ENCODE data around the gene SH2D1B.

GRCh38 chr1:162416215-162416614 lies 4.3 kb upstream of the SH2D1B start:
- TF ChIP-seq POLR2A (IDR thresholded peaks at IDR 0.05): no peak
- TF ChIP-seq CTCF (IDR thresholded peaks at IDR 0.05): no peak
